ENCODE measurements around the gene GJA1.

- TF ChIP-seq CTCF (conservative IDR thresholded peaks at IDR 0.05 in 1 of 2, IDR thresholded peaks at IDR 0.05 in 1 of 2; ENCODE audit: low read depth in 1 of 2, low read length in 2 of 2) (no peak), EZH2 (IDR thresholded peaks at IDR 0.05; ENCODE audit: low read length, missing control alignments) (no peak)
Observed at GRCh38 chr6:121443971-121444541, 8.6 kb downstream of the GJA1 start.
